Sigmoid colon (tissue), 7 donors: Measurements from ENCODE around the gene VAMP8. TPM values are rescaled to one million over a fixed set of nuclear protein-coding genes. Genes with fewer than 3 reads are reported as not detected.

ENCODE experiments used
- DNase-seq: peaks from one replicate; pipeline ENCODE4 v3.0.0-alpha.2; 2019
- H3K27ac ChIP-seq, 4 donors: fragments of 200-600 bp; sonication (generic); one replicate each; pipeline ENCODE4 v1.5.1; 2016 to 2019; ENCODE audit warnings: mild to moderate bottlenecking in 1 of 4
- H3K27me3 ChIP-seq, 3 donors: fragments of 200-600 bp; sonication (generic); one replicate each; pipeline ENCODE4 v1.5.1; 2019; ENCODE audit warnings: mild to moderate bottlenecking in 1 of 3
- H3K36me3 ChIP-seq, 4 donors: fragments of 200-600 bp; sonication (generic); one replicate each; pipeline ENCODE4 v1.5.1; 2016 to 2019
- H3K4me1 ChIP-seq, 4 donors: fragments of 200-600 bp; sonication (generic); one replicate each; pipeline ENCODE4 v1.5.1; 2017 to 2019
- H3K4me3 ChIP-seq, 4 donors: fragments of 200-600 bp; sonication (generic); one replicate each; pipeline ENCODE4 v1.5.1; 2017 to 2019; ENCODE audit warnings: mild to moderate bottlenecking in 2 of 4, moderate library complexity in 1 of 4
- H3K9me3 ChIP-seq, 4 donors: fragments of 200-600 bp in 3 of 4; sonication (generic) in 3 of 4; one replicate each; pipeline versions ENCODE4 v1.5.1 to v1.6.1; 2013 to 2019
- EP300 ChIP-seq, 4 donors: sonication (generic); formaldehyde crosslinking; IDR thresholded peaks; one replicate each; pipeline ENCODE4 v1.6.1; 2017; ENCODE audit warnings: antibody characterized with exemption in 4 of 4
- POLR2A ChIP-seq, 2 donors: fragments of 450-650 bp; IDR thresholded peaks; one replicate each; pipeline ENCODE4 v1.6.1; 2016; ENCODE audit warnings: antibody characterized with exemption in 2 of 2, mild to moderate bottlenecking in 2 of 2, moderate library complexity in 2 of 2
- POLR2AphosphoS5 ChIP-seq, 4 donors: sonication (generic); formaldehyde crosslinking; IDR thresholded peaks; one replicate each; pipeline ENCODE4 v1.6.1; 2017; ENCODE audit warnings: antibody characterized with exemption in 4 of 4
- WGBS, 2 donors: extraction: QIAGEN DNeasy Blood & Tissue Kit; methylation state at CpG; one replicate each; pipeline ENCODE4 v1.1.7; 2013; 5-methylcytosine and 5-hydroxymethylcytosine counted together
- intact Hi-C: fragments of 100-400 bp; cut with DNase I; formaldehyde crosslinking; loops from one replicate; pipeline ENCODE4 v1.15.1; 2023
- polyA plus RNA-seq, 3 donors: library from polyadenylated mRNA; stranded (reverse); fragments of 200-250 nt; gene quantifications; one replicate each; pipeline ENCODE4 v1.2.3, GENCODE V29; 2013
- total RNA-seq, 4 donors: library from RNA; depleted of rRNA; stranded (reverse); fragments of >200 nt; gene quantifications; one replicate each; pipeline ENCODE4 v1.1.0, GENCODE V29; 2016
- TF ChIP-seq, protein P1 (sequence below), 4 experiments: fragments of 450-650 bp in 3 of 4; fragments of 200-600 bp in 1 of 4; IDR thresholded peaks; one replicate each; pipeline ENCODE4 v1.5.1; 2016 to 2019; ENCODE audit warnings: antibody characterized with exemption in 4 of 4, mild to moderate bottlenecking in 3 of 4, moderate library complexity in 2 of 4
- donor health status: healthy with polysubstance abuse.
- donor health status: Bipolar disorder and iron deficiency.
- donor health status: healthy.

Gene VAMP8
- total and polyA plus RNA-seq, 7 donors = 1.9 to 941 (median 33.3) TPM

GRCh38 chr2:85531589-85531988 lies 45.8 kb upstream of the VAMP8 start:
- Histone ChIP-seq H3K4me1 (peaks cover 0 to 6% (median 5%) of the 10 kb centered on the region in 4 donors), H3K4me3 (no peak overlapping the region), H3K27ac (no peak overlapping the region), H3K27me3 (no peaks in the 10 kb centered on the region), H3K9me3 (no peaks in the 10 kb centered on the region), H3K36me3 (no peaks in the 10 kb centered on the region)
- intact Hi-C loops = no loop called here
- no peak for DNase-seq
- no peak for TF ChIP-seq POLR2A (IDR thresholded peaks at IDR 0.05)
- TF ChIP-seq EP300 (IDR thresholded peaks at IDR 0.05) = no peak
- no peak for TF ChIP-seq POLR2AphosphoS5 (IDR thresholded peaks at IDR 0.05)
- TF ChIP-seq, protein P1, sequence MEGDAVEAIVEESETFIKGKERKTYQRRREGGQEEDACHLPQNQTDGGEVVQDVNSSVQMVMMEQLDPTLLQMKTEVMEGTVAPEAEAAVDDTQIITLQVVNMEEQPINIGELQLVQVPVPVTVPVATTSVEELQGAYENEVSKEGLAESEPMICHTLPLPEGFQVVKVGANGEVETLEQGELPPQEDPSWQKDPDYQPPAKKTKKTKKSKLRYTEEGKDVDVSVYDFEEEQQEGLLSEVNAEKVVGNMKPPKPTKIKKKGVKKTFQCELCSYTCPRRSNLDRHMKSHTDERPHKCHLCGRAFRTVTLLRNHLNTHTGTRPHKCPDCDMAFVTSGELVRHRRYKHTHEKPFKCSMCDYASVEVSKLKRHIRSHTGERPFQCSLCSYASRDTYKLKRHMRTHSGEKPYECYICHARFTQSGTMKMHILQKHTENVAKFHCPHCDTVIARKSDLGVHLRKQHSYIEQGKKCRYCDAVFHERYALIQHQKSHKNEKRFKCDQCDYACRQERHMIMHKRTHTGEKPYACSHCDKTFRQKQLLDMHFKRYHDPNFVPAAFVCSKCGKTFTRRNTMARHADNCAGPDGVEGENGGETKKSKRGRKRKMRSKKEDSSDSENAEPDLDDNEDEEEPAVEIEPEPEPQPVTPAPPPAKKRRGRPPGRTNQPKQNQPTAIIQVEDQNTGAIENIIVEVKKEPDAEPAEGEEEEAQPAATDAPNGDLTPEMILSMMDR (IDR thresholded peaks at IDR 0.05) = no peak
- 64 to 66% methylated on average over 2 of the region's 2 CpGs for WGBS, 2 donors

GRCh38 chr2:85534099-85534498 lies 43.3 kb upstream of the VAMP8 start:
- peak overlapping the region in 3 of 4 donors; percentile 54 to 100 (median 99) for H3K27ac ChIP-seq
- WGBS, 2 donors = 42 to 68% methylated on average over 3 of the region's 3 CpGs

GRCh38 chr2:85534881-85535280 lies 42.5 kb upstream of the VAMP8 start:
- Histone ChIP-seq H3K4me3 (no peak overlapping the region), H3K9me3 (no peaks in the 10 kb centered on the region), H3K4me1 (peaks cover 0 to 18% (median 16%) of the 10 kb centered on the region in 4 donors), H3K27ac (peak overlapping the region in 3 of 4 donors; percentile 99 to 100 (median 99)), H3K36me3 (no peaks in the 10 kb centered on the region), H3K27me3 (no peaks in the 10 kb centered on the region)
- TF ChIP-seq POLR2A (IDR thresholded peaks at IDR 0.05) (no peak), EP300 (IDR thresholded peaks at IDR 0.05) (no peak), POLR2AphosphoS5 (IDR thresholded peaks at IDR 0.05) (no peak)
- TF ChIP-seq, protein P1 (IDR thresholded peaks at IDR 0.05) = no peak
- intact Hi-C loops = no loop called here
- no peak for DNase-seq
- 70 to 71% methylated on average over 3 of the region's 3 CpGs for WGBS, 2 donors

More at GRCh38 chr2:85534099-85534498, 43.3 kb upstream of the VAMP8 start:
- DNase-seq = no peak
- Histone ChIP-seq H3K4me3 (no peak overlapping the region), H3K9me3 (no peaks in the 10 kb centered on the region), H3K36me3 (no peaks in the 10 kb centered on the region), H3K4me1 (peaks cover 0 to 18% (median 16%) of the 10 kb centered on the region in 4 donors), H3K27me3 (no peaks in the 10 kb centered on the region)
- no peak for TF ChIP-seq EP300 (IDR thresholded peaks at IDR 0.05)
- no peak for TF ChIP-seq POLR2AphosphoS5 (IDR thresholded peaks at IDR 0.05)
- TF ChIP-seq, protein P1 (IDR thresholded peaks at IDR 0.05) = no peak
- no peak for TF ChIP-seq POLR2A (IDR thresholded peaks at IDR 0.05)
- intact Hi-C loops = no loop called here

- intact Hi-C loops = no loop called here
- 86% methylated on average over 3 of the region's 3 CpGs for WGBS, 2 donors
- Histone ChIP-seq H3K36me3 (peaks cover 2 to 10% (median 4%) of the 10 kb centered on the region in 4 donors), H3K27me3 (no peaks in the 10 kb centered on the region), H3K9me3 (no peaks in the 10 kb centered on the region), H3K4me1 (peaks cover 0 to 29% (median 27%) of the 10 kb centered on the region in 4 donors), H3K4me3 (no peak overlapping the region), H3K27ac (peak overlapping the region; percentile 99 to 100 (median 99))
- no peak for DNase-seq
- TF ChIP-seq EP300 (IDR thresholded peaks at IDR 0.05) (no peak), POLR2AphosphoS5 (IDR thresholded peaks at IDR 0.05) (no peak), POLR2A (IDR thresholded peaks at IDR 0.05) (no peak)
- TF ChIP-seq, protein P1 (IDR thresholded peaks at IDR 0.05) = no peak
Observed at GRCh38 chr2:85536479-85536878, 40.9 kb upstream of the VAMP8 start.
